Measurements from ENCODE around the gene OR2H1. TPM values are rescaled to one million over a fixed set of nuclear protein-coding genes. Genes with fewer than 3 reads are reported as not detected.

Gene OR2H1
- total and polyA plus RNA-seq, 9 of the 15 experiments (the other 6 are each of a cell fraction or from before 2014, with no cell fraction given): not detected

DNA sequence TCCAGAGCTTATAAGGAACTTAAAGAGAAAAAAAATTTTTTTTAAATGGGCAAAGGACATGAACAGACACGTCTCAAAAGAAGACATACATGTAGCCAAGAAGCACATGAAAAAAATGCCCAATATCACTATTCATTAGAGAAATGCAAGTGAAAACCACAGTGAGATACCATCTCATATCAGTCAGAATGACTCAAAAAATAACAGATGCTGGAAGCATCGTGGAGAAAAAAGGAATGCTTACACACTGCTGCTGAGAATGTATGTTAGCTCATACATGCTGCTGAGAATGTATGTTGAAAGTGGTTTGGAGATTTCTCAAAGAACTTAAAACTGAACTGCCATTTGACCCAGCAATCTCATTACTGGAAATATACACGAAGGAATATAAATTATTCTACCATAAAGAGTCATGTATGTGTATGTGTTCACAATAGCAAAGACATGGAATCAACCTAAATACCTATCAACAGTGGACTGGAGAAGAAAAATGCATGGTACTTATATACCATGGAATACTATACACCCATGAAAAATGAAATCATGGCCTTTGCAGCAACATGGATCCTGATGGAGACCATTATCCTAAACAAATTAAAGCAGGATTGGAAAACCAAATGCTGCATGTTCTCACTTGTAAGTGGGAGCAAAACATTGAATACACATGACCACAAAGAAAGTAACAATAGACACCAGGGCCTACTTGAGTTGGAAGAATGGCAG is 5.3 kb upstream of the OR2H1 start (continued):
- no peak for TF ChIP-seq MBD2 (IDR thresholded peaks at IDR 0.05; ENCODE audit: borderline replicate concordance, low read depth)

DNA sequence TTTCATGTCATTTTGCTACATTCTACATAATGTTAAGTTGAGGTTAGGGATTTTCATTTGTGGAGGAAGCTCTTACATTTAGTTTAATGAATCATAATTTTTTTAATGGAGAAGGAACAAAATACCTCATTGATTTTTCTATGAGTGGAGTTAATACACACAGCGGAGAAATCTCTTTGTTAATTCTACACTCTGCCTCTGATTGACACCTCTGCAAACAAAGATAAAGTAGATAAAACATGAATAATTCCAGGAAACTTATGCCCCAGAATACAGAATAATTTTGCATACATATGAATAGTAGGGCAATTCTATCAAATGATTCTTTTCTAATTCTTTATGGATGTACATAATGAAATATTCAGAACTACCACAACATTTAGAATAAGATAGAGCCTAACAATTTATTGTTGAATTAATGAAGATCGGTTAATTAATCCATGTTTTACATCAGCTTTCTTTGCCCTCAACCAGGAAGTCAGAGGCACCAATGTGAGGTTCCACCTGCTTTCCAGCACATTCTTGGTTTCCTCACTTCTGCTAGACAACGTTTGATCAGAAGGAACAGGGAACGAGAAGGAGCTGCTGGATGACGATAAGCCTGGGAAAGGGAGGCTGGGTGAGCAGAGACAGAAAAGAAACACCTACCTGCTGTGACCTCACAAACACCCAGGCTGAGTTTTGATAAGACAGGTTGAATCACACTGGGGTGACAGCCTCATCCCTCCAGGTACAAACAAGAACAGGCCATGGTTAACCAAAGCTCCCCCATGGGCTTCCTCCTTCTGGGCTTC is 4.3 kb downstream of the OR2H1 start:
- ChIA-PET POLR2A (interaction anchor here (1.1 kb wide), 1 partner anchor 10 kb away, joined by 3 read pairs; no protein-coding TSS in a partner anchor), CTCF (ENCODE audit: low intra/inter-chr PET ratio) (no interaction called here)
- WGBS (ENCODE audit: insufficient coverage, low coverage, missing lambda C conversion rate): 8% methylated on average over 5 of the region's 5 CpGs
- no peaks in the 10 kb centered on the region for H3K79me2 ChIP-seq (ENCODE audit: control insufficient read depth, insufficient read depth, low read length)
- H3K4me3 ChIP-seq: no peak overlapping the region
- no peaks in the 10 kb centered on the region for H3K36me3 ChIP-seq (ENCODE audit: control insufficient read depth, insufficient read depth, low read length)
- H3K27me3 ChIP-seq (ENCODE audit: control insufficient read depth in 2 of 2, insufficient read depth in 2 of 2, low read length in 2 of 2): peaks cover 5 to 6% of the 10 kb centered on the region in 2 experiments; a peak in 4 of 5 replicates
- H4K20me1 ChIP-seq (replicated peaks; ENCODE audit: control insufficient read depth, insufficient read depth, low read length): no peaks in the 10 kb centered on the region
- in situ Hi-C loops (cut with MboI): no loop called here
- H3K27ac ChIP-seq (ENCODE audit: extremely low read depth, low read depth, low read length): no peak overlapping the region
- no TSS peak for BruUV-seq (replicated peaks)
- intact Hi-C loops (cut with micrococcal nuclease): no loop called here
- no peaks in the 10 kb centered on the region for H3K9me1 ChIP-seq (ENCODE audit: control insufficient read depth, insufficient read depth, low read length)
- H2AFZ ChIP-seq (ENCODE audit: low read depth, low read length): no peak overlapping the region
- FAIRE-seq (peak; percentile 29), DNase-seq (ENCODE audit: extremely low read depth in 1 of 4, low spot score in 3 of 4) (no peak), ATAC-seq (no peak)
- H3K9ac ChIP-seq (ENCODE audit: insufficient read depth in 1 of 2, low read depth in 2 of 2, low read length in 2 of 2): no peak overlapping the region
- H3K4me1 ChIP-seq (replicated peaks in 1 of 2; ENCODE audit: control insufficient read depth in 2 of 2, insufficient read depth in 2 of 2, low read length in 2 of 2): no peaks in the 10 kb centered on the region
- no peak for TF ChIP-seq DPF2 (IDR thresholded peaks at IDR 0.05)
- TF ChIP-seq, protein P1, sequence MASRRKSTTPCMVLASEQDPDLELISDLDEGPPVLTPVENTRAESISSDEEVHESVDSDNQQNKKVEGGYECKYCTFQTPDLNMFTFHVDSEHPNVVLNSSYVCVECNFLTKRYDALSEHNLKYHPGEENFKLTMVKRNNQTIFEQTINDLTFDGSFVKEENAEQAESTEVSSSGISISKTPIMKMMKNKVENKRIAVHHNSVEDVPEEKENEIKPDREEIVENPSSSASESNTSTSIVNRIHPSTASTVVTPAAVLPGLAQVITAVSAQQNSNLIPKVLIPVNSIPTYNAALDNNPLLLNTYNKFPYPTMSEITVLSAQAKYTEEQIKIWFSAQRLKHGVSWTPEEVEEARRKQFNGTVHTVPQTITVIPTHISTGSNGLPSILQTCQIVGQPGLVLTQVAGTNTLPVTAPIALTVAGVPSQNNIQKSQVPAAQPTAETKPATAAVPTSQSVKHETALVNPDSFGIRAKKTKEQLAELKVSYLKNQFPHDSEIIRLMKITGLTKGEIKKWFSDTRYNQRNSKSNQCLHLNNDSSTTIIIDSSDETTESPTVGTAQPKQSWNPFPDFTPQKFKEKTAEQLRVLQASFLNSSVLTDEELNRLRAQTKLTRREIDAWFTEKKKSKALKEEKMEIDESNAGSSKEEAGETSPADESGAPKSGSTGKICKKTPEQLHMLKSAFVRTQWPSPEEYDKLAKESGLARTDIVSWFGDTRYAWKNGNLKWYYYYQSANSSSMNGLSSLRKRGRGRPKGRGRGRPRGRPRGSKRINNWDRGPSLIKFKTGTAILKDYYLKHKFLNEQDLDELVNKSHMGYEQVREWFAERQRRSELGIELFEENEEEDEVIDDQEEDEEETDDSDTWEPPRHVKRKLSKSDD (conservative IDR thresholded peaks at IDR 0.05; ENCODE audit: low read length): no peak
- TF ChIP-seq ESRRB (CRISPR knock-in tag; IDR thresholded peaks at IDR 0.05; ENCODE audit: borderline replicate concordance): no peak
- TF ChIP-seq, protein P2, sequence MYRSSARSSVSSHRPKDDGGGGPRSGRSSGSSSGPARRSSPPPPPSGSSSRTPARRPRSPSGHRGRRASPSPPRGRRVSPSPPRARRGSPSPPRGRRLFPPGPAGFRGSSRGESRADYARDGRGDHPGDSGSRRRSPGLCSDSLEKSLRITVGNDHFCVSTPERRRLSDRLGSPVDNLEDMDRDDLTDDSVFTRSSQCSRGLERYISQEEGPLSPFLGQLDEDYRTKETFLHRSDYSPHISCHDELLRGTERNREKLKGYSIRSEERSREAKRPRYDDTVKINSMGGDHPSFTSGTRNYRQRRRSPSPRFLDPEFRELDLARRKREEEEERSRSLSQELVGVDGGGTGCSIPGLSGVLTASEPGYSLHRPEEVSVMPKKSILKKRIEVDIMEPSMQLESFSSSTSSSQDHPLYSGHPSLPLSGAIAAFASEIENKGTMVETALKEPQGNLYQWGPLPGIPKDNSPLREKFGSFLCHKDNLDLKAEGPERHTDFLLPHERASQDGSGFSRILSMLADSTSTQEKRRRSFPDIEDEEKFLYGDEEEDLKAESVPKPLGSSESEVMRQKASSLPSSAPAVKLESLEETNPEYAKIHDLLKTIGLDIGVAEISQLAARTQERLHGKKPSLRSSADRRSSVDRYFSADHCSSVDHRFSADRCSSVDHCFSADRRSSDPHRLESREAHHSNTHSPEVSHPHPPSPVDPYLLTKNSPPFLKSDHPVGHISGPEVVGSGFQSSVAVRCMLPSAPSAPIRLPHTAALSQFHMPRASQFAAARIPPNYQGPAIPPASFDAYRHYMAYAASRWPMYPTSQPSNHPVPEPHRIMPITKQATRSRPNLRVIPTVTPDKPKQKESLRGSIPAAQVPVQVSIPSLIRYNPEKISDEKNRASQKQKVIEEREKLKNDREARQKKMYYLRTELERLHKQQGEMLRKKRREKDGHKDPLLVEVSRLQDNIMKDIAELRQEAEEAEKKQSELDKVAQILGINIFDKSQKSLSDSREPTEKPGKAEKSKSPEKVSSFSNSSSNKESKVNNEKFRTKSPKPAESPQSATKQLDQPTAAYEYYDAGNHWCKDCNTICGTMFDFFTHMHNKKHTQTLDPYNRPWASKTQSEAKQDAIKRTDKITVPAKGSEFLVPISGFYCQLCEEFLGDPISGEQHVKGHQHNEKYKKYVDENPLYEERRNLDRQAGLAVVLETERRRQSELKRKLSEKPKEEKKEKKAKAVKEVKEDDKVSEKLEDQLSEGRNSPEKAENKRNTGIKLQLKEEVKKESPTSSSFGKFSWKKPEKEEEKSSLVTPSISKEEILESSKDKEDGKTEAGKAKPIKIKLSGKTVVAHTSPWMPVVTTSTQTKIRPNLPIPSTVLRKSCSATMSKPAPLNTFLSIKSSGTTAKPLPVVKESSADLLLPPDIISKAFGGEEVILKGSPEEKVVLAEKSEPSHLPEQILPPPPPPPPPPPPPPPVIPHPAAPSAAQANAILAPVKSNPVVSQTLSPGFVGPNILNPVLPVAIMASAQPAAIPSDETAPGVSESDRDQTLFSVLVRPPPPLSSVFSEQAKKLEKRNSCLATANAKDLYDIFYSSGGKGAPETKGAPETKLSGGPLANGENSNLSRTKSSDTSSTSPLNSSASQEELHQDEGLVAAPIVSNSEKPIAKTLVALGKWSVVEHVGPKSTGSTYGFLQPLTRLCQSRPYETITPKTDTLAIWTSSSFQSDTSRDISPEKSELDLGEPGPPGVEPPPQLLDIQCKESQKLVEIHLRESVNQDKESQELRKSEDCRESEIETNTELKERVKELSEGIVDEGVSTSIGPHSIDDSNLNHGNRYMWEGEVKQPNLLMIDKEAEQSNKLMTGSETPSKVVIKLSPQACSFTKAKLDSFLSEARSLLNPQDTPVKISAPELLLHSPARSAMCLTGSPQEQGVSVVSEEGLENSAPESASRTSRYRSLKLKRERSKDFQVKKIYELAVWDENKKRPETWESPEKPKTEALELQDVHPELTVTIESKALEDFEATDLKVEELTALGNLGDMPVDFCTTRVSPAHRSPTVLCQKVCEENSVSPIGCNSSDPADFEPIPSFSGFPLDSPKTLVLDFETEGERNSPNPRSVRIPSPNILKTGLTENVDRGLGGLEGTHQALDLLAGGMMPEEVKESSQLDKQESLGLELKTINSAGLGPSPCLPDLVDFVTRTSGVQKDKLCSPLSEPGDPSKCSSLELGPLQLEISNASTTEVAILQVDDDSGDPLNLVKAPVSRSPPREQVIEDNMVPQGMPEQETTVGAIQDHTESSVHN (IDR thresholded peaks at IDR 0.05; ENCODE audit: borderline replicate concordance in 1 of 2, low read depth in 1 of 2): no peak
- TF ChIP-seq, protein P3, sequence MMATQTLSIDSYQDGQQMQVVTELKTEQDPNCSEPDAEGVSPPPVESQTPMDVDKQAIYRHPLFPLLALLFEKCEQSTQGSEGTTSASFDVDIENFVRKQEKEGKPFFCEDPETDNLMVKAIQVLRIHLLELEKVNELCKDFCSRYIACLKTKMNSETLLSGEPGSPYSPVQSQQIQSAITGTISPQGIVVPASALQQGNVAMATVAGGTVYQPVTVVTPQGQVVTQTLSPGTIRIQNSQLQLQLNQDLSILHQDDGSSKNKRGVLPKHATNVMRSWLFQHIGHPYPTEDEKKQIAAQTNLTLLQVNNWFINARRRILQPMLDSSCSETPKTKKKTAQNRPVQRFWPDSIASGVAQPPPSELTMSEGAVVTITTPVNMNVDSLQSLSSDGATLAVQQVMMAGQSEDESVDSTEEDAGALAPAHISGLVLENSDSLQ (IDR thresholded peaks at IDR 0.05): peak; percentile 49
- no peaks in the 10 kb centered on the region for H3K9me3 ChIP-seq (replicated peaks; ENCODE audit: control insufficient read depth, insufficient read depth, low read depth, low read length)
- no peak overlapping the region for H3K4me2 ChIP-seq (ENCODE audit: insufficient read depth, low read length)
